ENCODE data around the gene FGF9.

The FGF9 gene

DNA sequence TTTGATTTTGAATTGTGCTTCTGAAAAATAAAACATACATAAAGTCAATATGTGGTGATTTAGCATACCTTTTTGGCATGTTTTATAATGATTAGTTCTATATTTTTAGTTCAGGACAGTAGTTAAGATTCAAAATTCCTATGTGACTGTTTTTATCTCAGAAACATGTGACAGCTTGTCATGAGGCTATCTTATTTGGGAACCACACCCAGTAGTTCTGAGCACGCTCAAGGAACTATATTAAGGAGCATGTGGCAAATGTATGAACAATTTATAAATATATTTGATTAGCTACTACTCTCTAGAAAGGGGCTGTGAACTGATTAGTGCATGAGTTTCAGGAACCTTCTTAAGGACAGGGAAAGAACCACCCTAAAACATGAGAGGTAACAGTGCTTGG, 38.8 kb downstream of the FGF9 start:
- DNase-seq (ENCODE audit: low read depth in 2 of 2) = no peak

GRCh38 chr13:21710163-21710562, 39.3 kb downstream of the FGF9 start:
- no peak for DNase-seq (ENCODE audit: low read depth in 2 of 2)

- no peak for DNase-seq (ENCODE audit: low read depth in 2 of 2)
These were observed 46.9 kb downstream of the FGF9 start for GRCh38 chr13:21717817-21718216.

GRCh38 chr13:21719463-21719862, 48.6 kb downstream of the FGF9 start:
- no peak for DNase-seq (ENCODE audit: low read depth in 2 of 2)

DNA sequence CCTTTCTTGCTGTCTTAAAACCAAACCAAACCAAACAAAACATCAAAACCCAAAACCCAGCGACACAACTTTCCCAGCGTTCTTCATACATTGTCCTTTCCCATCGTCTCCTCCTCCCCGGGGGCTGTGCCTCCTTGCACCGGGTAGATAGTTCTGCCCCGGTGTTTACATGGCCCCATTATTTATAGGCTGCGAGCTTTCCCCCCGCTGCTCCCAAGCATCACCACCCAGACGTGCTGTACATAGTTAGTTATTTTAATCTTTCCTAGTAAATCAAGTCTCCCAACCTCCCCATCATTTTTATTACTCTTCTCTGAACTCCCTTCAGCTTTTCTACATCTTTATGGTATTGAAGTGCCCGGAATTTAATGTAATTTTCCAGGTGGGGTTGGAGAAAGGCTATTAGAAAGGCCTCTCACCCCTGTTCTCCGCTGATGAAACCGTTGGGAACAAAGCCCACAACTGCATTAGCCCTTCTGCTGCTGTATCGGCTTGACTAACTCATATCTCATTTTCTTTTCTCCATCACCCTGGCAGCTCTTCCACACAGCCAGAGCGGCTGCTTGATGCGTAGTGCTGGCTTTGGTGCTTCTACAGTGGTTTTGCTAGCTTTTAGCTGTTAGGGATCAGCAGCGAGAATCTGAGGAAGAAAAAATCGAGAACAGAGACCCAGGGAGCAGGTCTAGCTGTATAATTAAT, 53.1 kb downstream of the FGF9 start:
- DNase-seq (ENCODE audit: low read depth in 2 of 2) = no peak

GRCh38 chr13:21730186-21730880, 59.5 kb downstream of the FGF9 start:
- no peak for DNase-seq (ENCODE audit: low read depth in 2 of 2)

DNA sequence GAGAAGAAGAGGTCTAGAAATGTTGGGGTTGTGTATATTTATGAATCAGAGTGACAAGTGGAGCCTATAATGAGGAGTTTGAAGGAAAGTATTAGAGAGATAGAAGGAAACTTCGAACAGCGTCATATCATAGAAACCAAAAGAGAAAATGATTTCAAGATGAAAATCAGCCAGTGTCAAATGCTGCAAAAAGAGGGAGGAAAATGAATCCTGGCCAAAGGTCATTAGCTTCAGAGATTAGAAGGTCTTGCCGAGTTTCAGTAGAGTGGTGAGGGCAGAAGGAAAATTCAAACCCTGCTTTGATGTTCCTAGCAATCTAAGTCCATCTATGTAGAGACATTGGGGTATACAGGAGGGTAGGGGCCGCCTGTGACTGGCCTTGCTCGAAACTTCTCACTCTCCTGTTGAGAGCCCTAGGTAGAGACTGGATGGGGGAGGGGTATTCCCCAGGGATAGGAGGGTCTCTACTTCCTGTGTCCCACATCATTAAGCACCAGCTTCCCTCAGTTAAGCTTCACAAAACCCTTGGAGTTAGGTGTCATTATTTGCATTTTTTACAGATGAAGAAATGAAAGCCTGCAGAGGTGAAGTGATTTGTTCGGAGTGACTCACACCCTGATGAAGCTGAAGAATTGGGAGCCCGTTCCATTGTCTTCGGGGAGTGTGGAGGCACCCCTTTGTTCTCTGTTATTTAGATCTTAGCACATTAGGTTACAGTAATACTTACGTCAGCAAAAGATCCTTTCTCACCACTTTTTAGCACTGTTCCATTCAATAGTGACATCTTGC, 62.8 kb downstream of the FGF9 start:
- DNase-seq (ENCODE audit: low read depth in 2 of 2) = no peak

DNA sequence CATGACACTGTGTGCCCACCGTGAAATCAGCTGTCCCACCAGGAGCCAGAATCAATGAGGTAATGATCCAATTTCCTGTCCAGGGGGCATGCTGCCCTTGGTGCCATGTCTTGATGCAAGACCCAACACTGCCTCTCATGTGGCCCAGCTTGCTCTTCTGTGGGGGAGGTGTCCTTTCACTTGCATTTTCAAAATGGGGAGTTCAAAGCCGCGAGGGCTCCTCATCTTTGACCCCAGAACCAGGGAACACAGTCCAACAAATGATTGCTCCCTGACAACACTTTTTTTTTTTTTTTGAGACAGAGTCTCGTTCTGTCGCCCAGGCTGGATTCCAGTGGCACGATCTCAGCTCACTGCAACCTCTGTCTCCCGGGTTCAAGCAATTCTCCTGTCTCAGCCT, 64.1 kb downstream of the FGF9 start:
- DNase-seq (ENCODE audit: low read depth in 2 of 2) = no peak

- no peak for DNase-seq (ENCODE audit: low read depth in 2 of 2)
These were observed 65.0 kb downstream of the FGF9 start for GRCh38 chr13:21735701-21736401.

- no peak for DNase-seq (ENCODE audit: low read depth in 2 of 2)
These were observed 66.1 kb downstream of the FGF9 start for GRCh38 chr13:21736926-21737325.

GRCh38 chr13:21738630-21739029, 67.8 kb downstream of the FGF9 start:
- DNase-seq (ENCODE audit: low read depth in 2 of 2) = no peak

GRCh38 chr13:21739771-21740170, 68.9 kb downstream of the FGF9 start:
- no peak for DNase-seq (ENCODE audit: low read depth in 2 of 2)

GRCh38 chr13:21741396-21741979, 70.6 kb downstream of the FGF9 start:
- no peak for DNase-seq (ENCODE audit: low read depth in 2 of 2)

DNA sequence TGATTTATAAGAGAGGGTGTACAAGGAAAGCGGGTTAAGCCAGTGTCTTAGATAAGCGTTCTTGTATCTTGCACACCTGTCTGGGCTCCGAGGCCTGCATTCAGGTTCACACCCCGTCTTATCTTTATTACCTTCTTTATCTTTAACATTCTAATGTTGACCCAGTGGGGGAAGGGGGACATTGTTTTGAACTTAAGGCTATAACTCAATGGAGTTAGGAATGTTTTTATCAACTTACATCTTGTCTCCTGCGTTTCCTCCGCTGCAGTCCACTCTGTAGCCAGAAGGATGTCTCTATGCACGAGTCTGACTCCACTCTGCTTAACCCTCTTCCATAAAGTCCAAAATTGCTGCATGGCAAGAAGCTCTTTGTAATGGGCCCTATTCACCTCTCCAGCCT, 71.2 kb downstream of the FGF9 start:
- DNase-seq (ENCODE audit: low read depth in 2 of 2) = no peak

GRCh38 chr13:21744149-21744548, 73.3 kb downstream of the FGF9 start:
- no peak for DNase-seq (ENCODE audit: low read depth in 2 of 2)

- DNase-seq (ENCODE audit: low read depth in 2 of 2) = no peak
These were observed 74.4 kb downstream of the FGF9 start for GRCh38 chr13:21745307-21745706.

DNA sequence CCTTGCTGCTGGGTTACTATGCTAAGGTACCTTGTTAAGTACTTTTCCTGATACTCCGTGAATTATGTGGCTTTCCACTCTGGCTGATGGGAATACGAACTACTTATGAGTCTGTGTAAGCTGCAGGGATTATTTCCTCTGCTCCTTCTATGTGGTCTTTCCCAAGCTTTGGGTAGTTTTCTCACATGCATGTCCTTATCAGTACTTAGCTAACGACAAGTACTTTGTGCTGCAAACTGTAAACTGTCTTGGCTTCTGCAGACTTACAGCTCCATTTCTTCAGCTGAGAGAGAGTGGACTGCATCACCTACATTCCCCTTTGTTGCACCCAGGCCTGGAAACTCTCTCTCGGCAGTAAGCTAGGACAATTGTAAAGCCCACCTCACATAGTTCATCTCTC, 76.6 kb downstream of the FGF9 start:
- no peak for DNase-seq (ENCODE audit: low read depth in 2 of 2)

DNA sequence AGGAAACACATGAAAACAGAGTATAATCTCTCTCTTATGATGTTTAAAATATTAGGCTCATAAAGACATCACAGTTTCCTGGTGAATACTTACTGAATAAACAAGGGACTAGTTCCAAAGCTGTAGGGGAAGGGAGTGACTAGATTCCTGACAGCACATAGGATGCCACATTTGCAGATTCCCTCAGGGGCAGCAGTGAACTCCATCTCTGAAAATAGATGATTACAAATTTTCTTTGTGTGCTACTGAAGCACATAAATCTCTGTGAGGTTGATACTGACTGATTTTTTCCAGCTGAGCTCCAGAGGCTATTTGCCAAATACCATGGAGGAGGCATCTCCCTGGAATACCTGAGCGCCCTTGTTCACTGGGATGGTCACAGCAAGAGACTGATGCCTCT, 77.3 kb downstream of the FGF9 start:
- no peak for DNase-seq (ENCODE audit: low read depth in 2 of 2)

GRCh38 chr13:21749410-21749809, 78.5 kb downstream of the FGF9 start:
- no peak for DNase-seq (ENCODE audit: low read depth in 2 of 2)

DNA sequence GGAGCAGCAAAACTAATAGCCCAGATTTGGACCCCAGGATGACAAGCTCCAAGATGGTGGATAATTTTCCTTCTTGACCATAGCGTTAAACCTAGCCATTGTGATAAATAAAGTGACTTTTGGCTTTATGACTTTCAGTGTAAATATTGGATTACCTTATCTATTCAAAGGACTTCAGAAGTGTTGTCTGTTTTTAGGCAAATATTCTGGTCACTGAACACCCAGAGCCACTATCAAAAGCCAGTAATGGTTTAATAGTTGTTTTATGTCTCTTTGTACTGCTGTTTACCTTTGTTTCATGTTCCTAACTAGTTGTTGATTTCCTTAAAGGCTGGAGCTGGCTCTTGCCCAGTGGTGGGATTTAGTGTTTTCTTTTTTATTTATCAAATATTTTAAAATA, 81.6 kb downstream of the FGF9 start:
- no peak for DNase-seq (ENCODE audit: low read depth in 2 of 2)

- no peak for DNase-seq (ENCODE audit: low read depth in 2 of 2)
These were observed 82.3 kb downstream of the FGF9 start for GRCh38 chr13:21753117-21753729.

All from stimulated activated CD8-positive, alpha-beta memory T cell treated with anti-CD3 and anti-CD28 coated beads, Interleukin-7, amount 100 ng/mL, for 1 hour (primary cell).